ENCODE results near the gene FICD. TPM values are rescaled to one million over a fixed set of nuclear protein-coding genes. Genes with fewer than 3 reads are reported as not detected.
A peak's percentile ranks its signal among the peaks of the same experiment; 100 is the strongest.

Gene FICD
- total RNA-seq, 4 donors from 2014 or later: 2.3 to 5.7 (median 3.9) TPM

DNA sequence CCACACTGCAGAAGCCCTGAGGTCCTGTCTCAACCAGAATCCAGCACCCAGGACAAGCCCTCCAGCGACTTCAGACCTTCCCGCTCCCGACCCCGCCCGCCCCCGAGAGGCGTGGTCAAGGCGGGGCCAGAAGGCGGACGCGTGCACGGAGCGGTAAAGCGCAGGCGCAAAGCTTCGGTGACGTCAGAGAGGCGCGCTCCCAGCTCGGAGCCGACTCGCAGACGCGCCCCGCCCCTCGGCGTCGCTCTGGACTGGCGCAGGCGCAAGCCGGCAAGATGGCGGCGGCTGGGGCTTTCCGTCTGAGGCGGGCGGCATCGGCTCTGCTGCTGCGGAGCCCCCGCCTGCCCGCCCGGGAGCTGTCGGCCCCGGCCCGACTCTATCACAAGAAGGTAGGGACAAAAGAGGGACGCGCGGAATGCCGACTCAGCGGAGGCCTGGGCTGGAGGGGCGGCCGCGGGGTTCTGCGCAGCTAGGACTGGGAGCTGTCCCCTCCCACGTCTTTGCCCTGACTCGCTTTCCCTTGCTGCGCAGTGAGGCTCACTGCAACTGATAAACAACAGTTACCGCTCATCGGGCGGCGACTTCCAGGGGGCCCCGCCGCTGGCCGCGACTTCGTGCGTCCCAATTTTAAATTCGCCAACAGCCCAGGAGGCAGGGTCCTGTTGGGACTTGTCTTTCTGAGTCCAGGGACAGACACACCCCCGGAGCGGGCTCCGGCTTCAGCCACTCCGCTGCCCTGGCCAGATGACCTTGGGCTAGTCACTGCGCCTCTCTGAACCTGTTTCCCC, 47.5 kb downstream of the FICD start, which contains the start of gene ISCU:
Gene ISCU (plus strand): TSS at position 249 of the 788 bp plus-strand sequence. CDS start 27 bp downstream, at position 276.
- WGBS: 0% methylated on average over 13 of the region's 72 CpGs
- Histone ChIP-seq H3K36me3 (peaks cover 24% of the 10 kb centered on the region), H3K4me3 (peak within 1 kb of the TSS; percentile 72), H3K27me3 (no peaks in the 10 kb centered on the region), H3K4me1 (peaks cover 57% of the 10 kb centered on the region), H3K27ac (peak within 1 kb of the TSS; percentile 93), H3K9me3 (no peaks in the 10 kb centered on the region)
- DNase-seq (ENCODE audit: low spot score in 2 of 2): peak; percentile 98
- TF ChIP-seq POLR2AphosphoS5 (IDR thresholded peaks at IDR 0.05) (peak in 2 of 3 donors; percentile 1 to 72), POLR2A (IDR thresholded peaks at IDR 0.05) (peak; percentile 93 to 94), CTCF (IDR thresholded peaks at IDR 0.05) (no peak), EP300 (IDR thresholded peaks at IDR 0.05) (no peak)

DNA sequence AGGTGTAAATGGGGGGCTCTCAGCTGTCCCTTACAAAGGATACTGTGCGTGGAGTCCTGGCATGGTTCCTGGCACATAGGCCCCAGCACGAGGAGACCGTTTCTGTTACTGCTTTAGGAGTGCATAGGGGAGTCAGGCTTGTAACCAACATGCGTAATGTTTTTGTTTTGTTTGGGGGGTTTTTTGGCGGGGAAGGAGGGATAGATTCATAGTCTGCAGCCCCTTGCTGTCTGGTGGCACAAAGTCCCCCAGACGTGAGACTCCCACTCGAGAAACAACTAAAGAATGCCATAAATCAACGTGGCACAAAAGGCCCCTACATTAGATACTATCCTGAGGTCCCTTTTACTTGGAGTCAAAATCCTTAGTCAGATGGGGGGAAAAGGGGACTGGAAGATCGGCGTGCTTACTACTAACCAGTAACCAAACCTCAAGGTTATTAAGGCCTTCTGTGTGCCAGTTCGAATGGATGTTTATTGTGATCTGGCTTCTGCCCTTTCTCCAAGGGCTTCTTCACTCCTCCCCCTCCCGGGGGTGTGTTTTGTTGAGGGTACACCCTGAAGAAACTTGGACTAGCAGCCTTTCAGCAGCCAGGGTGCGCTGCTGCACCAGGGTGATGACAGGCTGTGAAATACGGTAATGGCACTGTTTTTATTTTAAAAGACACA, 48.2 kb downstream of the FICD start:
- Histone ChIP-seq H3K4me1 (peaks cover 49% of the 10 kb centered on the region), H3K27ac (peak overlapping the region; percentile 93), H3K4me3 (peak overlapping the region; percentile 72), H3K9me3 (no peaks in the 10 kb centered on the region), H3K36me3 (peaks cover 31% of the 10 kb centered on the region), H3K27me3 (no peaks in the 10 kb centered on the region)
- no peak for TF ChIP-seq EP300 (IDR thresholded peaks at IDR 0.05)
- TF ChIP-seq POLR2A (IDR thresholded peaks at IDR 0.05): peak in 1 of 2 donors; percentile 11
- TF ChIP-seq CTCF (IDR thresholded peaks at IDR 0.05): peak; percentile 52 to 81
- peak; percentile 88 to 90 for DNase-seq (ENCODE audit: low spot score in 2 of 2)
- under 1% methylated on average over 14 of the region's 14 CpGs for WGBS

- no peak overlapping the region for H3K27ac ChIP-seq
- TF ChIP-seq POLR2AphosphoS5 (IDR thresholded peaks at IDR 0.05): no peak
- no peak for TF ChIP-seq CTCF (IDR thresholded peaks at IDR 0.05)
- no peak for TF ChIP-seq POLR2A (IDR thresholded peaks at IDR 0.05)
- no peak for TF ChIP-seq EP300 (IDR thresholded peaks at IDR 0.05)
- H3K4me1 ChIP-seq: peaks cover 45% of the 10 kb centered on the region
- no peaks in the 10 kb centered on the region for H3K9me3 ChIP-seq
- DNase-seq (ENCODE audit: low spot score in 2 of 2): no peak
- peak overlapping the region; percentile 72 for H3K4me3 ChIP-seq
- WGBS: 8% methylated on average over 1 of the region's 1 CpG
- H3K27me3 ChIP-seq: no peaks in the 10 kb centered on the region
- H3K36me3 ChIP-seq: peaks cover 37% of the 10 kb centered on the region
Measured at GRCh38 chr12:108563804-108564151, 48.7 kb downstream of the FICD start.

- TF ChIP-seq POLR2A (IDR thresholded peaks at IDR 0.05): no peak
- no peak for TF ChIP-seq CTCF (IDR thresholded peaks at IDR 0.05)
- no peak for TF ChIP-seq EP300 (IDR thresholded peaks at IDR 0.05)
- TF ChIP-seq POLR2AphosphoS5 (IDR thresholded peaks at IDR 0.05): no peak
- no peak overlapping the region for H3K4me3 ChIP-seq
- no peak for DNase-seq (ENCODE audit: low spot score in 2 of 2)
- H3K27ac ChIP-seq: no peak overlapping the region
- peaks cover 36% of the 10 kb centered on the region for H3K4me1 ChIP-seq
- H3K9me3 ChIP-seq: no peaks in the 10 kb centered on the region
- H3K27me3 ChIP-seq: no peaks in the 10 kb centered on the region
- peaks cover 46% of the 10 kb centered on the region for H3K36me3 ChIP-seq
Measured at GRCh38 chr12:108564724-108565123, 49.6 kb downstream of the FICD start.

DNA sequence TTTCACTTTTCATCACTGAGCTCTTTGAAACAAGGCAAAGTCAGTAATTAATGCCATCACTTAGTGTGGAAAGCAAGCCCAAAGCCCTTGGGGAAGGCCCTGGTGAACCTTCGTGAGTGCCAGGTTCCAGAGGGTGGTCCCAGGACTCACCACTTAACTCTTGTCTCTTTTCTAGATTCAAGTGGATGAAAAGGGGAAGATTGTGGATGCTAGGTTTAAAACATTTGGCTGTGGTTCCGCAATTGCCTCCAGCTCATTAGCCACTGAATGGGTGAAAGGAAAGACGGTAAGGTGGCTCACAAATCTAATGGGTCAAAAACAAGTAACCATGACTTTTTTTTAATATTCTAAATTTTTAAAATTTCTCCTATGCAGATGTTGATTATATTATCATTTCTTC, 50.1 kb downstream of the FICD start:
- no peak overlapping the region for H3K27ac ChIP-seq
- peaks cover 32% of the 10 kb centered on the region for H3K4me1 ChIP-seq
- 80% methylated on average over 3 of the region's 3 CpGs for WGBS
- TF ChIP-seq POLR2AphosphoS5 (IDR thresholded peaks at IDR 0.05) (no peak), CTCF (IDR thresholded peaks at IDR 0.05) (no peak)
- no peak overlapping the region for H3K4me3 ChIP-seq
- H3K9me3 ChIP-seq: no peaks in the 10 kb centered on the region
- H3K36me3 ChIP-seq: peaks cover 50% of the 10 kb centered on the region
- H3K27me3 ChIP-seq: no peaks in the 10 kb centered on the region
- no peak for DNase-seq (ENCODE audit: low spot score in 2 of 2)
